Measurements from ENCODE around the gene EIF2A.

- TF ChIP-seq CTCF (IDR thresholded peaks at IDR 0.05) (no peak), POLR2A (IDR thresholded peaks at IDR 0.05) (no peak), POLR2AphosphoS5 (IDR thresholded peaks at IDR 0.05) (no peak)
Measured at GRCh38 chr3:150612494-150612893, 65.9 kb downstream of the EIF2A start.

All from gastroesophageal sphincter (tissue), 3 donors.